HG02623 (cell line): ENCODE data around the gene GBF1.

Source experiments
- ATAC-seq: cut with Tn5 transposase; IDR thresholded peaks from one replicate; pipeline ENCODE4 v1.9.1; 2021; ENCODE audit warnings: moderate library complexity; ENCODE audit not compliant: unreplicated experiment

The GBF1 gene

DNA sequence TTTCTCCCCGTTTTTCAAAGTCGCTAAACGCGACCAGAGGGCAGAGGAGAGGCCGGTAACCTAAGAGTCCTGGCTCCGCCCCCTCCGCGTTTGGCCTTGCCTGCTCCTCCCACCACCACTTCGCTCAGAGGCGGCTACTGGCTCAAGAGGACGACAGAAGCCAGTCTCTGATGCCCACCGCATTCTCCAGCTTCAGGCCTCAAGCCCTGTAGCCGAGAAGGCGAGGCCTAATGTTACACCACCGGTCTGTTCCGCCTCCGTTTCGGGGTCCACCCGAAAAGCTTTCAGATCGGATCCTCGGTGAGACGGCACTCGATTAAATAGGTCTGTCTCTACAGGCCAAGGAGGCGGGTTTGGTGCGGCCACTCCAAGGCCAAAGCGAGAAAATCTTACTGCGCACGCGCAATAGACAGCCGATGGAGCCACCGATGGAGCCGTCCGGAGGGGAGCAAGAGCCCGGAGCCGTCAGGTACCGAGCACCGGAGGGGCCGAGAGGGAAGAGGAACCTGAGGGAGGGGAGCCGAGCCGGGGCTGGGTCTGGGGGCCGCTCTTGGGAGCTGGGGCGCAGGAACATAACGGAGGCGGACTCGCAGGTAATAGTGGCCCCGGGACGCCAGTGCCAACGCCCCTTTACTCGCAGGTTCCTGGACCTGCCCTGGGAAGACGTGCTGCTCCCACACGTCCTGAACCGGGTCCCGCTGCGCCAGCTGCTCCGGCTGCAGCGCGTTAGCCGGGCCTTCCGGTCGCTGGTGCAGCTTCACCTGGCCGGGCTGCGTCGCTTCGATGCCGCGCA, 175.6 kb downstream of the GBF1 start, which contains the start of gene FBXL15:
FBXL15 (plus strand) TSS at position 123 of the 793 bp plus-strand sequence; CDS start at position 417, 294 bp downstream.
- ATAC-seq, result peak; percentile 68

DNA sequence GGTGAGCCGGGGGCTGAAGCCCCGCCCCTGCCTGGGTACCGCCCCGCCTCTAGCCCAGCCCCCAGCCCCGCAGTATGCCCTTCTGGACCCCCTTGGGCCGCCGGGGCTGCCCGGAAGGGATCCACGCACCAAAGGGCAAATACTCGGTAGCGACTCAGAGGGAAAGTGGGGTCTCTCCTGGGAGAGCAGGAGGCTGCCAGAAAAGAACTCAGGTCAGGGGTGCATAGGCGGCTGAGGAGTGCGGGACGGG, 176.1 kb downstream of the GBF1 start:
- no peak for ATAC-seq

- no peak for ATAC-seq
Measured at GRCh38 chr10:102421757-102422512, 176.6 kb downstream of the GBF1 start.

- no peak for ATAC-seq
Measured at GRCh38 chr10:102422545-102423129, 177.3 kb downstream of the GBF1 start.

DNA sequence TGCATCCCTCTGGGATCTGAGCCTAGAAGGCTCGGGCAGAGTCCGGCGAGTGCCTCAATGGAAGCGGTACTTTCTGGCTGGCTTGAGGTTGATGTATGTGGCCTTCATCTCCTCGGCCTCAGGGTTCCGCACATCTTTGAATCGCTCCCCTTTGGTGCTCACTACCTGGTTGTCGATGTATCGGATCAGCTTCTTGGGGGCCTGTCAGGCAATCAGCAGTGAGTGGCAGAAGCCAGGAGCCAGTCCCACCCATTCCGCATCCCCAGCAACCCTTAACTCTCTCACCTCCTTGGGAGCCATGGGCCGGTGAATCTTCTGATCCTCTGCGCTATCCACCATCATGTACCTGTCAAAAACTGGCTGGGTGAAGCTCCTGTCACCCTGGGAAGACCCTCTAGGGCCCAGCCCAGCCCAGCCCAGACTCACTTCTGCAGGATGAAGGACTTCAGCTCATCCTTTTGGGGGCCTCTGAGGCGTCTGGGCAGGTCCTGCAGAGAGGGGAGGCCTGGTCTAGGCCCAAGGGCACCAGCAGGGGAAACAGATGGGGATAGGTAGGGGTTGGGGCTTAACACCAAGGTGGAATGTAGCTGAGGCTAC, 178.1 kb downstream of the GBF1 start:
- ATAC-seq, result no peak

DNA sequence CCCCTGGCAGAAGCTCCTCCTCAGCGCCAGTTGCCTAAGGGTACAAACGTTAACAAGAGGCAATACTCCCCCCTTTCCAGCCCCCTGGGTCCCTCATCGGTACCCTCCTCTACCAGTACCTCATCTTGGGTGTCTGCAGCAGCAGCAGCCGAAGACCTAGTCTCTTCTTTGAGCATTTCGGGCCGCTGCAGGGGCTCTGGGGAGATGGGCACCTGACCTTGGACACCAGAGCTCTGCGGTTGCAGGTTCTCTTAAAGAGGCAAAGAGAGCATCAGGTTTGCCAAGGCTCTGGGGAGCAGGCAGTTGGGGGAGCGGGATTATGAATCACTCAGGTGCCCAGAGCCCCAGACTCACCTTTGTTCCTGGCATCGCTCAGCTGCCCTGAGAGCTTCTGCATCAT, 178.8 kb downstream of the GBF1 start:
- no peak for ATAC-seq

DNA sequence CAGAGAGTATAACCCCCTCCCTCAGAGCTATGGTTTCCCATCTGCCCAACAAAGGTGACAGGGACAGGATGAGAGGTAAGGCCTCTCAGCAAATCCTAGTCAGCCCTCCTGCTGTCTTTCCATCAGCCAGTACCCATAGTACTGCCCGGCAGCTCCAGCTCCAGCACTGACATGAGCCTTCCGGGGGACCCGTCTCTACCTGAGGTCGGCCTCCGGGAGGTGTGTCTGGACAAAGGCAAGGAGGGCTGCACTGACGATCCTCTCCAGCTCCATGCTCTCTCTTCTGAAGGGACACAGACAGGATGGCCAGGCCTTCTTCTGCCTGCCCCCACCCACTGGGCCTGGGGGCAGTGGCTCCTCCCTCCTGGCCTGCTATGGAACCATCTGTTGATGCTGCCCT, 179.6 kb downstream of the GBF1 start:
- no peak for ATAC-seq

DNA sequence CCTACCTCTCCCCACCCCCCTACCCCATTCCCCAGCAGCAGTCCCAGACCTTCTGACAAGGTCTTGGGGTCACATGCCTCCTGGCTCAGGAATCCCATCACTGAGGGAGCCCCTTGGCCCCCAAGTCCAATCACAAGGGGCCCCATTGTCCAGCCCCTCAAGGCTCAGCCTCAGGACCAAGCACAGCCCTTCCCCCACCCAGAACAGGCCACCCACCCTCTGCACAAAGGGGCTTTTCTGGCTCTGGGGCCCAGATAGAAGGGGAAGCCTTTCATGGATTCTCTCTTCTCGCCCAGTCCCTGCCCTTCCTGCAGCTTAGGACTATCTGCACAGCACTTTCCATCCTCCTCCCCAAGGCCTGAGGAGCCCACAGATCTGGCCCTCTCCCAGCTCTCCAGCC, 180.1 kb downstream of the GBF1 start:
- no peak for ATAC-seq

DNA sequence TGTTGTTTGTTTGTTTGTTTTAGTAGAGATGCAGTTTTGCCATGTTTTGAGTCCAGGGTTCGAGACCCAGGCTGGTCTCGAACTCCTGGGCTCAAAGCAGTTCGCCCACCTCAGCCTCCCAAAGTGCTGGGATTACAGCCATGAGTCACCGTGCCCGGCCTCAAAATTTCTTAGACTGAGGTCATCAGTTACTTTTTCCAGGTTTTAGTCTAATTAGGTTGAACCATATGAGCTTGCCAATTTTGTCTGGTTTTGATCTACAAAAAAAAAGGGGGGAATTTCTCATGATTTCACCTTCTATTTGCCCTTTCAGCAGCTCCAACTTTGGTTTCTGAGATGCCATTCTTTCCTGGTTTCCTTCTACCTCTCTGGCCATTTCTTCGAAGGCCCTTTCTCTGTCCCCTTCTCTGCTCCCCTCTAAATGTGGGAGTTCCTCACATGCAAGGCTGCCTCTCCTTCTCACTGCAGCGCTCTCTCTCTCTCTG, 181.5 kb downstream of the GBF1 start:
- no peak for ATAC-seq

GRCh38 chr10:102429468-102429867, 184.1 kb downstream of the GBF1 start:
- ATAC-seq, result no peak

DNA sequence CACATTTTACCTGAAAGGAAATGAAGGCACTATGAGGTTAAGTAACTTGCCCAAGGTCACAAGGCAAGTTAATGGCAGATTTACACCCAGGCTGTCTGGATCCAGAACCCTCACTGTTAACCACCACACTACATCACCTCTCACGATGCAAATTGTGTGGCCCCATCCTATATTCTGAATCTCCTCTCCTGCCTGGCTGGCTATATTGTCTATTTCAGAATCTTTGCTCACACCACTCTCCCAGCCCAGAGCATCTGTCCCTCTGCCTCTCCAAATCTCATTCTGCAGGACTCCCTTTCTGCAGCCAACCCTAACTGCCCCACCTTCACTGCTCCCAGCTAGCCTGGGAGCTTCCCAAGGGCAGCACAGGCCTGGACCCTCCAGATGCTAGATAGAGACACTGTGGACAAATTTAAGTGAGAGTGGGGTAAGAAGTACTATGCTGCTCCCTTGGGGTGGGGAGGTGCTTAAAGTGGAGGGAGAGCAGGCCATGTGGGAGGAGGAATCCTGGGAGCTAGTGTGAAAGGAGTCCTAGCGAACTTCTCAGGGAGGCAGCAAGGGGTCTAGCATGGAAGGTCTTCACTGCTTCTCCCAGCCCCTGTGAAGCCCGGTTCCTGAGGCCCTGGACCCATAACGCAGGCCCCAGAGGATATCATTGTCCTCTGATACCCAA, 186.3 kb downstream of the GBF1 start:
- ATAC-seq, result no peak
